Activated CD8-positive, alpha-beta memory T cell treated with anti-CD3 and anti-CD28 coated beads for 1 hour (primary cell): ENCODE measurements around the gene PRKG1.

ENCODE experiments used
- DNase-seq, 2 donors: peaks; one replicate each; pipeline ENCODE4 v3.0.0-alpha.2; 2020; ENCODE audit warnings: low read depth in 1 of 2; ENCODE audit errors: extremely low read depth in 1 of 2

PRKG1 gene

DNA sequence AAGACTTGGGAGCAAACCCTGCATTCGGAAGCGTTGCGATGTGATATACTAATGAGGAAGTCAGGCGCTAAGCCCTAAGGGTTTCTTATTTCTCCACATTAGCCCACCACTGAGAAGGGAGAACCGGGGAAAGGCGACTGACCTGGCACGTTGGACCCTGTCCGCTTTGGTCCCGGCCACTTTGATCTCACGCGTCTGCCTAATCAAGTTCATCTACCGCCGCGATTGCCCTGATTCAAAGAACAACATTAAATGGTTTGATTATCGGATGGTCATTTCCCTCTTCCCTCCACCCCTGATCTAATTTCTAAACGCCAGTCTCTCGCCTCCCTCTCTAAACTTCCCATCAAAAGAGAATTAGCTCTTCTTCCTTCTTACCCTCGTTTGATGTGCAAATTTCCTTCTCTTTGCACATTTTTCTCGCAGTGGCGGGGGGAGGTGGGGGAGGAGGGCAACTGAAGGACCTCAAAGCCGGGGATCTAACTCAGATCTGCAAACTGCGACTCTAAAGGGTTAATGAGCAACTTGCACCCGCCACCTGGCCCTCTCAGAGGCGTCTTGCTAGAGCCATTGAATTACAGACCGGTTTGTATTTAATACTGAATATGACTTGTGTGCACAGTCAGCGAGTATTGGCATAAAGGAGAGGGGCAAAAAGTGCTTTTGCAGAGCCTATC lies 1239.1 kb downstream of the PRKG1 start:
- DNase-seq = no peak

DNA sequence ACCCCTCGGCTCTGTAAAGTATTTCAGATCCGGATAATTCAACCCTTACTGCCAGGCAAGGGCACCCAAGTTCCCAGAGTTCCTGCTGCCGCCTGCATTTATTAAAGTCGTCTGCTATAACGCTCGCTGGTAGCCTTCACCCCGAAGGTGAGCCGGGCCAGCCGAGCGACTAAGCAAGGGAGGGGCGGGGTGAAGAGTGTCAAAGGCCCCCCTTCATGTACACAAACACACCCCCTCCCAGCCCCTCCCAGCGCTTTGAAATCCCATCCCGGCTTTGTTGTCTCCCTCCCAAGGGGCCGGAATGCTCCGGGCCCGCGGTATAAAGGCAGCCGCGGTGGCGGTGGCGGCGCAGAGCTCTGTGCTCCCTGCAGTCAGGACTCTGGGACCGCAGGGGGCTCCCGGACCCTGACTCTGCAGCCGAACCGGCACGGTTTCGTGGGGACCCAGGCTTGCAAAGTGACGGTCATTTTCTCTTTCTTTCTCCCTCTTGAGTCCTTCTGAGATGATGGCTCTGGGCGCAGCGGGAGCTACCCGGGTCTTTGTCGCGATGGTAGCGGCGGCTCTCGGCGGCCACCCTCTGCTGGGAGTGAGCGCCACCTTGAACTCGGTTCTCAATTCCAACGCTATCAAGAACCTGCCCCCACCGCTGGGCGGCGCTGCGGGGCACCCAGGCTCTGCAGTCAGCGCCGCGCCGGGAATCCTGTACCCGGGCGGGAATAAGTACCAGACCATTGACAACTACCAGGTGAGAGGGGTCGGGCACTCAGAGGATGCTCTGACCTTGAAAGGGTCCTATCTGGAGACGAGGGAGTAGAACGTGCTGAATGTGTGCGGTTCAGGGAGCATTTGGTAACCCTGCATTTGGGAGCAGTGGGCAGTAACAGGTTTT lies 1239.9 kb downstream of the PRKG1 start, which contains the start of gene DKK1:
Gene DKK1, plus strand, starts transcription at position 349 of the 889 bp plus-strand sequence. Its CDS starts 154 bp downstream, at position 503.
- no peak for DNase-seq

DNA sequence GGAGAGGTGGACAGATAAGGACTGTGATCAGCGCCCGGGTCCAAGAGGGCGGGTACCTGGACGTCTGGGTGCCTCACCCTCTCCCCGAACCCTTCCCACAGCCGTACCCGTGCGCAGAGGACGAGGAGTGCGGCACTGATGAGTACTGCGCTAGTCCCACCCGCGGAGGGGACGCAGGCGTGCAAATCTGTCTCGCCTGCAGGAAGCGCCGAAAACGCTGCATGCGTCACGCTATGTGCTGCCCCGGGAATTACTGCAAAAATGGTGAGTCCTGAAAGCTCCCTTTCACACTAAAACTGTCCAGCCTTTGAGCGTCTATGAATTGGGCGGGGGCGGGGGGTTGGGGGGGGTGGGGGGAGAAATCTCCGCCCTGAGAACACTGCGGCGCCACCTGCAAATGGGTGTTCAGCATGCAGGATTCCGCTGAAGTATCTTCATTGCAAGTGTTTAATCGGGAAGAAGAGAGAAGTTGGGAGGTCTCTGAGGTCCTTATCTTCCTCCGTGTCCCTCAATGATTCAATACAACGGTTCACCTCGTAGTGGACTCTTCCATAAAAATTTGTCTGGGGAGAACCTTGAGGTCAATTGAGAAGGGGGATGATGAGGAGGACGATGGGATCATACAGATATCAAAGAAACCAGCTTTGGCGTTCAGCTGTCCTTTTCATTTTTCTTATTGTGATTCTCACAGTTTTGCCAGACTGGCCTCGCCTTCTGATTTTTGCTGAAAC lies 1240.7 kb downstream of the PRKG1 start:
- DNase-seq = no peak

DNA sequence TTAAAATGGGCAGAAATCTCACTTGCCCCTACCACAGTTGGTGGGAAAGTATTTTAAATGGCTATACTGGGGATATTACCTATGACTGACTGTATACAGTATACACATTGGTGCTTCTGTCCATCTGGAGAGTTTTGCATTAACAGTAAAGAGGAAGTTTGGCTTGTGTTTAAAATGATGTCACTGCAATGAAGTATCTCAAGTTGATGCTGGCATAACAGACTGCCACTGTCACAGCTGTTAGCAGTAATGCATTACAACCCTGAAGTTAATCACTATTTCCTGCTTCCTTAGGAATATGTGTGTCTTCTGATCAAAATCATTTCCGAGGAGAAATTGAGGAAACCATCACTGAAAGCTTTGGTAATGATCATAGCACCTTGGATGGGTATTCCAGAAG lies 1241.7 kb downstream of the PRKG1 start:
- no peak for DNase-seq

DNA sequence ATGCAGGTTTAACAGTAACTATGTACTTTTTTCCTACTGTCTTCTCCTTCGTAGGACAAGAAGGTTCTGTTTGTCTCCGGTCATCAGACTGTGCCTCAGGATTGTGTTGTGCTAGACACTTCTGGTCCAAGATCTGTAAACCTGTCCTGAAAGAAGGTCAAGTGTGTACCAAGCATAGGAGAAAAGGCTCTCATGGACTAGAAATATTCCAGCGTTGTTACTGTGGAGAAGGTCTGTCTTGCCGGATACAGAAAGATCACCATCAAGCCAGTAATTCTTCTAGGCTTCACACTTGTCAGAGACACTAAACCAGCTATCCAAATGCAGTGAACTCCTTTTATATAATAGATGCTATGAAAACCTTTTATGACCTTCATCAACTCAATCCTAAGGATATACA lies 1242.2 kb downstream of the PRKG1 start:
- no peak for DNase-seq

DNA sequence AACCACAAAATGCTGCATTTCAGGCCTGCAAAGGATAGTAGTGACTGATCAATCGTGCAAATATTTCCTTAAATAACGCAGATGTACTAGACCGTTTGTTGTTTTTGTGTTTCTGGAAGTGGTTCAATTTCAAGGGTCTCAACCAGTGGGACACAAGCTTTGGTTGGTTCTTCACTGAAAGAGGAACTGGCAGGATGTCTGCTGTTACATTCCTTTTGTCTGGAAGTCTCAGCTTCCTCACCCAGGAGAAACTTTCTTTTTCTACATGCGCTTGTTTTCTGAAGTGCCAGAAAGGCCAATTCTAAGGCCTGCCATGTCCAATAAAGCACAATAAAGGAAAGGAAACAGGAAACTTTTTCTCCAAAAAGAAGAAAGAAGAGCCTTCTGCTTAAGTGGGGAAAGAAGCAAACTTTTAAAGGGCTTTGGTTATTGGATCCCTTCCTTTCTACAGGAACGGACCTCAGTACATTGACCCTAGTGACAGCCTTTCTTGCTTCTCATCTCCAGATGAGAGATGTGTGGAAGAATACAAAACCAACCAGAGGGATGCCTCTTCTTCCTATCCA lies 1243.9 kb downstream of the PRKG1 start:
- no peak for DNase-seq

DNA sequence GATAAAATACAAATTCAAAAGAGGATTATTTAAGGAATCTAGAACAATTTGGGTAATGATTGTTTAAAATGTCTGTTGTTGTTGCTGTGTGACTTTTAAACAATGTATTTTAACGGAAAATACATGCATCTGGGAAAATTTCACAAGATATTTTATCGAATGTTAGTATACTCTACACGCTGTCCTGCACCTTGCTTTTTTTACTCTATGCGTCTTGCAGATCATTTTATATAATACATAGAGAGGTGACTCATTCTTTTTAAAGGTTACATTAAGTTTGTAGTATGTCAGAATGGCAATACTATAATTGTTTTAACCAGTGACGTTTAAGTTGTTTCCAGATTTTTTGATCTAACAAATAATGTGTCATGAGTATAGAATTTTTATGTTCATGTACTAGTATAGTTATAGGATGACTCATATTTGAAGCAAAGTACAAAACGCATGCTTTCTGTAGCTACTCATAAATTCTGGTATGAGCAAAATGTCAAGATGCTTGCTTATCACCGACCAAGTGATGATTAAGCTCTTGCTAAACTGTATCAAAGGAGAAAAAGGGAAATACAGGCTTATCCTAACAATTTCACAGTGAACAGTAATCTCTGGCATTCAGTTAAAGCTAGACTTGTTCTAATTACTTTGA lies 1244.7 kb downstream of the PRKG1 start:
- DNase-seq = no peak

DNA sequence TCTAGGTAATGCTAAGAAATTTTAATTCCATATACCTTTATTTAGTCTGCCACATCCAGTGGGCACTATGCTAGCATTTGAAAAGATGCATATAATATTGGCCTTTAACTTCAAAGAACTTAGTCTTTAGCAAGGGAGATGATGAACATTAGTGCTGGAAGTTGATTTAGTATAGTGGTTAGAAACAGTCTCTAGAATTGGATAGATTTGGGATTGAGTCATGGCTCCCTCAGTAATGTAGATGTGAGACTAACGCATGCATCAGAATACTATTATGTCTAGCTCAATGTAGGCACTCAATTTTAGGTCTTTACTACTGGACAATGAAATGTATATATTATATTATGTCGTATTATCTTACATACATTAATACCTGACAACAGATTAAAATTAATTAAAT lies 1245.6 kb downstream of the PRKG1 start:
- DNase-seq = no peak

DNA sequence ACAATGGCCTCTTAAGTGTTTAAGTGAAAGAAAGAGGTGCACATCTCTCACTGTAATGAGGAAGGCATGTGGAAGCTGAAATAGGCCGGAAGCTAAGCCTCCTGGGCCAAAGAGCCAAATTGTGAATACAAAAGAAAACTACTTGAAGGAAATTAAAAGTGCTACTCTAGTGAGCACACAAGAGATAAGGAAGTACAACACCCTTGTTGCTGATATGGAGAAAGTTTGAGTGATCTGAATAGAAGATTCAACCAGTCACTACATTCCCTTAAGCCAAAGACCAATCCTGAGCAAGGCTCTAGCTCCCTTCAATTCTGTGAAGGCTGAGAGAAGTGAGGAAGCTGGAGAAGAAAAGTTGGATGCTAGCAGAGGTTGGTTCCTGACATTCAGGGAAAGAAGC lies 1248.0 kb downstream of the PRKG1 start:
- DNase-seq = no peak

DNA sequence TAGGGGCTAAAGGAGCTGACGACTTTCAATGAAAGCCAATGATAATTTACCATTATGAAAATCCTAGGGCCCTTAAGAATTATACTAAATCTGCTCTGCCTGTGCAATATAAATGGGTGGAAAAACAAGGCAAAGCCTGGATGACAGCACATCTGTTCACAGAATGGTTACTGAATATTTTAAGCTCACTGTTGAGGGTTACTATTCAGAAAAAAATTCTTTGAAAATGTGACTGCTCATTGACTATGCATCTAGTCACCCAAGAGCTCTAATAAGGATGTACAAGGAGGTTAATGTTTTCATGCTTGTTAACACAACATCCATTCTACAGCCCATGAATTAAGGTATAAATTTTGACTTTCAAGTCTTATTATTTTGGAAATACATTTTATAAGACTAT lies 1248.6 kb downstream of the PRKG1 start:
- no peak for DNase-seq

DNA sequence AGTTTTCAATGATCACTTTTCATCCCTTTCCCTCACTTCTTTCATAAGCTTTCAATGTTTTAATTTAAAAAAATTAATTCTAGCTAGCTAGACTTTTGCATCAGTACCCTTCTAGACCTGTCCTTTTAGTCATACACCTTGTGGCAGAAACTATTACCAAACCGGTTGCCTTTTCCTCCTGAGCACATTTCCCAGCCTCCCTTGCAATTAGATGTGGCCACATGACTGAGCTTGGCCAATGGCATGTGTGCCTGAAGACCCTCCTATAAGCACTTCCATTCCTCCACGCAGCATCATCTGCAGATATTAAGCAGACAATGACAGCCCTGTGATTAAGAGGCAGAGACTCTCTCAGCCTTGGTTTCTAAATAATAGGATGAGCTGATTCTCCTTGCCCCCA lies 1252.1 kb downstream of the PRKG1 start:
- no peak for DNase-seq

DNA sequence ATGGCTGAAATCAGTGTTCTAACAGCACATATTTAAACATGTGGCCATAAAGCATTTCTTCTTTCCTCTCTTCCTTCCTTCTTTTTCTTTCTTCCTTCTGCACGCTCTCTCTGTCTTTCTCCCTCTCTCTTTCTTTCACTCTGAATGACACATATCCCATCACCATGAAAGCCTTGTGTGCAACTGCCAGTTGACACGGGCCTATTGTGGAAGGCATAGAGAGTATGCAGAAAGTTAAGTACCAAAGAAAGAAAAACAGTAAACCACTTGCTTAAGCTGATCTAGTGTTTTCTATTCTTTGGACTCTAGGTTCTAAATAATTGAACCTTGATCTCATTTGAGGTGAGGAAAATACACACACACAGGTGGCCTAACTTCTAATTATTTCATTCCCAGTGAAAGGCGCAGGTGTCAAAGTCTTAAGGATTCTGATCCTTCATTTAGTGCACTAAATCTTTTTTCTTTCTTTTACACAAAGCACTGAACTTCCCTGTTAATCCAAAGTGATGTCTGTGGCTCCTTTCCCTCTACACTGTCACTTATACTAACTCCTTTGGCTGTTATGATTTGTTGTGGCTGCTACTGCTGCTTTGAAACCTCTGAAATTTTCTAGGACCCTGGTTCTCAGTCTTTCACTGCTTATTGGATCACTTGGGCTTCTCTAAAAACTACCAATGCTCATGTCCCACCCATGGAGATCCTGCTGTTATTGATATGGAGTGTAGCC lies 1257.5 kb downstream of the PRKG1 start:
- DNase-seq = no peak

DNA sequence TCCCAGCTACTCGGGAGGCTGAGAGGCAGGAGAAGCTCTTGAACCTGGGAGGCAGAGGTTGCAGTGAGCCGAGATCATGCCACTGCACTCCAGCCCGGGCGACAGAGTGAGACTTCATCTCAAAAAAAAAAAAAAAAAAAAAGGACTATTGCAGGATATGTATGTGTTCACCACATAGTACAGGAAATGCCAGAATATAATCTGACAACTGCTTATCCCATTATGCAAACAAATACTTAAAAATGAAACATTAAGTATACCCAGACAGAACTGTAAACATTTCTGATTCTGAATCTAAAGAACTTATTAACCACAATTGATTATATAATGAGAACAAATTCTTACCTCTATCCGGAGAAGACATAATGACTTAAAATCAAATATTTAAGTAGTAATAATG lies 1258.5 kb downstream of the PRKG1 start:
- DNase-seq = no peak

DNA sequence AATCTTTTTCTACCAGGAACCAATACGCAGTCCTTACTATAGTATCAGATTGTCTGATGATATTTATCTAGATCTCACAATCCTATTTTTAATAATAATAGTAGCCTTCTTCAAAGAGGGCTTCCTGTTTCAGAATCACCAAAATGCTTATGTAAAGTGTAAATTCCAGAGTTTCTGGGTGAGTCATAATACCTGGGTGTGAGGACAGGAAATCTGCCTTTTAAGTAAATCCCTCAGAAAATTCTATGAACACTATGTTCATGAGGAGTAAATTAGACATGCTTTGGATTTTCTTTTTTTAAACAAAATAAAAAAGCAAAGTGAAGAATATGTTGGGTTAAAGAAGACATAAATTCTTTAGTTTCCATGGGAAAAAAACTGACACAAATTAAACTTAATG lies 1260.3 kb downstream of the PRKG1 start:
- no peak for DNase-seq

DNA sequence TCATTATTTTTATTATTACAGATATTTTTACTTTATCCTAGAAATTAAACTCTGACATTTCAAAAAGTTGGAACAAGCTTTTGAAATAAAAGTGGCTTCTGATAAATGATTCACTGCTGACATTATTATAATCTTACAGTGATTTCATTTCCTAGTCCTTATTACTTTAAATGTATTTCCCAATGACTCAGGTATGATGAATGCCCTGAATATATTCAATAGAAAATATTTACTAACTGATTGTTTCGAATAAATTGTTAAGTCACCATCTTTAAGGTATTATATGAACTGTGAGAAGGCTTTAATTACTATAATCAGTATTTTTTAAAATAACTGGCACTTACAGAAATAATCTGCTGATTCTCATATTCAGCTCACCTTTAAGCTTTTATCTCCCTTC lies 1261.4 kb downstream of the PRKG1 start:
- no peak for DNase-seq

DNA sequence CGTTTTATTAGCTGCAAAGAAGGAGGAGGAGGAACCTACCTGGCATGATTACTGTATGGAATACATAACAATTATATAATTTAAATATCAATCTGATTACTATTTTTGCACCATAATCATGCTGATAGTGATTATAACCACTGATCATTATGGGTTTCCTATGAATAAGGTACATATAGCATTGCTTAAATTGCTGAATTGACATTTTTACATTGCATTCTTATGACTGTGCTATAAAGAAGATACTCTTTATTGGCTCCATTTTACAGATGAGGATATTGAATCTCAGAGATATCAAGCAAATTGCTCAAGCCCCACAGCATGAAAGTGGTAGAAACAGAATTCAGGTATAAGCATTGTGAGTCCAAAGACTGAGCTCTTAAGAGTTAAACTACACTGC lies 1262.9 kb downstream of the PRKG1 start:
- no peak for DNase-seq

DNA sequence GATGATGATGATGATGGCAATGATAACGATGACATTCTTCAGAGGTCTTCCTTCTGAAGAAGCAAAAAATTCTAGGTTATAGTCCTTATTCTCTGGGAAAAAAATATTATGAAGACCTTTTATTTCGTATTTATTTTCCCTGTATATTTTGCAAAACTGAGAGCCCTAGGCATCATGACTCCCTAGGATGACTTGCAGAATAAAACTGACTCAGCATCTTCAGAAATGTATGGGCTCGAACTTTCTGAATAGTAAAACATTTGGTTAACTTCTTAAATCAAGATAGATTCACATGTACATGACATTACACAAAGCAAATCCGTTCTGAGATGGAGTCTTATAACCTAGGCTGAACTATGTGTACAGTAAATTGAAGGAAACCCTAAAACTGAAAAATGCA lies 1269.2 kb downstream of the PRKG1 start:
- no peak for DNase-seq

DNA sequence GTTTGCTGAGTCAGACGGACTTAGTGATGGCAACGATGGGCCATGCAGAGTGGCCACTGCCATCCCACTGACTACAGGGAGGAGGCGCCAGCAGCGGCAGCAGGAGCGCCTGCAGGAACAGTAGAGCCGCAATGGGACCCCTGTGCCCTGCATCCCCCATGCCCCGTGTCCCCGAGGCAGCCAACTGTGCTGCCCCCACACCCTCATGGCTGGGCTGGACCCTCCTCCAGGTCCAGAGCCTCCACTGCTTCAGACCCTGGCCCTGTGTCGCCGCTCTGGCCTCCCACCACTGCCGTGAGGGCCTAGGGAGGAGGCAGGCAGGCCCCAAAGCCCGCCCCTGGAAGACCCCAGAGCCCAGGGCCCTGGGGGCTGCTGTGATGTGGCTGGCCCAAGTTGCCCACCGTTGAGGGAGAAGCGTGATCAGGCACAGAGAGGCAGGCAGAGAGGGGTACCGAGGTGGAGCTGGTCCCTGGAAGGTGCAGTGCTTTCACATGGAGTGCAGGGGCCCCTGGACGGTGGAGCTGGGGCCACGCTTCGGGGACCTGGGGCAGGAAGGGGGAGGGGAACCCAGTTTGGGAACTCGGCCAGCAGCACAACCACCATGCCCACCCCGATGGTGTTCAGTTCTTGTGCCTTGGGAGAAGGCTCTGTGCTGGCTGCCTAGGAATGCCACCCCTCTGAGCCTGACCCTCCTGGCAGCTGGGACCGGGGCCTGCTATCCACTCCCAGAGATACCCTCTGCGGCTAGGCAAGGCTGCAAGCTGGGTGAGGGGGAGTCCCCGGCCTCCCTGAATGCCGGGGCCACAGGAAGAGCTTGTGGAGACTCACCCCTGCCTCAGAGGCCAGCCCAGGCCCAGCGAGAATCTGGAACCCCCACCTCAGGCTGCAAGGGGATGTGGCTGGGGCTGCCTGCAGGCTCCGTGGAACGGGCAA lies 1272.4 kb downstream of the PRKG1 start:
- no peak for DNase-seq

DNA sequence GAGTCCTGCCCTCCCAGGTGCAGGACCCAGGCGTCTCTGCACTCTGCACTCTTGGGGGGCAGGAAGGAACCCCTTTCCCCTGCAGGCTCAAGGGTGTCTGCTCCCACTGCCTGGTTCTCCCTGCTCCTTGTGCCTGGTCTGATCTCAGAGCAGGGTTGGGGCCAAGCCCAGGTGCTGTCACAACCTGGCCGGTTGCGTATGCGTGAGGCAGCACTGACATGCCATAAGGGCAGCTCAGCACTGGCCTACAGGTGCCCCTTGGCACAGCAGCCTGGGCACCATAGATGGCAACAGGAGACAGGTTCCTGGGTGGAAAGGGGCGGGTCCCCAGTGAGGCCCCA lies 1273.0 kb downstream of the PRKG1 start:
- no peak for DNase-seq
